Osteocyte (in vitro differentiated cells): ENCODE measurements around the gene FGF1. TPM values are rescaled to one million over a fixed set of nuclear protein-coding genes. Genes with fewer than 3 reads are reported as not detected.
A peak's percentile ranks its signal among the peaks of the same experiment; 100 is the strongest.

Experiments
- DNase-seq: peaks from one replicate; pipeline ENCODE4 v3.0.0; 2021; ENCODE audit warnings: mixed read lengths; ENCODE audit not compliant: unreplicated experiment; ENCODE audit errors: extremely low spot score
- H3K27ac Mint-ChIP-seq: one replicate; pipeline ENCODE4 v1.8.0; 2021; ENCODE audit warnings: mild to moderate bottlenecking, mixed read lengths; ENCODE audit not compliant: unreplicated experiment
- H3K27me3 Mint-ChIP-seq: one replicate; pipeline ENCODE4 v1.8.0; 2021; ENCODE audit warnings: mixed read lengths; ENCODE audit not compliant: unreplicated experiment
- H3K36me3 Mint-ChIP-seq: one replicate; pipeline ENCODE4 v1.8.0; 2021; ENCODE audit warnings: mixed read lengths; ENCODE audit not compliant: unreplicated experiment
- H3K4me1 Mint-ChIP-seq: one replicate; pipeline ENCODE4 v1.8.0; 2021; ENCODE audit warnings: mixed read lengths; ENCODE audit not compliant: unreplicated experiment
- H3K4me3 Mint-ChIP-seq: one replicate; pipeline ENCODE4 v1.8.0; 2021; ENCODE audit warnings: mild to moderate bottlenecking, moderate library complexity, mixed read lengths; ENCODE audit not compliant: unreplicated experiment
- H3K9me3 Mint-ChIP-seq: one replicate; pipeline ENCODE4 v1.8.0; 2021; ENCODE audit warnings: mixed read lengths; ENCODE audit not compliant: unreplicated experiment
- CTCF ChIP-seq: fragments of 200-600 bp; sonication (generic); IDR thresholded peaks from 2 replicates; pipeline ENCODE4 v1.5.0; 2021; ENCODE audit warnings: antibody characterized with exemption, mild to moderate bottlenecking, moderate library complexity
- total RNA-seq: library from RNA; stranded (reverse); gene quantifications from 2 replicates; pipeline ENCODE4 v1.2.1, GENCODE V29; 2021

FGF1 gene
- total RNA-seq, 1 donor from 2014 or later: 1.5 TPM

GRCh38 chr5:142586552-142586951 is 99.3 kb downstream of the FGF1 start:
- Mint-ChIP-seq H3K27ac (no peak overlapping the region), H3K27me3 (no peaks in the 10 kb centered on the region), H3K36me3 (no peaks in the 10 kb centered on the region), H3K4me3 (no peak overlapping the region), H3K4me1 (peaks cover 46% of the 10 kb centered on the region), H3K9me3 (no peaks in the 10 kb centered on the region)
- no peak for DNase-seq
- no peak for TF ChIP-seq CTCF

GRCh38 chr5:142585451-142585850 is 100.4 kb downstream of the FGF1 start:
- no peak for TF ChIP-seq CTCF
- Mint-ChIP-seq H3K27ac (peak overlapping the region; percentile 74), H3K36me3 (no peaks in the 10 kb centered on the region), H3K4me1 (peaks cover 39% of the 10 kb centered on the region), H3K9me3 (no peaks in the 10 kb centered on the region), H3K27me3 (no peaks in the 10 kb centered on the region), H3K4me3 (no peak overlapping the region)
- no peak for DNase-seq

- peak overlapping the region; percentile 74 for H3K27ac Mint-ChIP-seq
- no peaks in the 10 kb centered on the region for H3K27me3 Mint-ChIP-seq
- no peak for DNase-seq
- H3K36me3 Mint-ChIP-seq: no peaks in the 10 kb centered on the region
- H3K4me1 Mint-ChIP-seq: peaks cover 36% of the 10 kb centered on the region
- no peak for TF ChIP-seq CTCF
- no peaks in the 10 kb centered on the region for H3K9me3 Mint-ChIP-seq
- no peak overlapping the region for H3K4me3 Mint-ChIP-seq
Measured at GRCh38 chr5:142584891-142585290, 101.0 kb downstream of the FGF1 start.

- H3K4me1 Mint-ChIP-seq: peaks cover 9% of the 10 kb centered on the region
- H3K27me3 Mint-ChIP-seq: no peaks in the 10 kb centered on the region
- no peak for TF ChIP-seq CTCF
- peaks cover 5% of the 10 kb centered on the region for H3K9me3 Mint-ChIP-seq
- no peak for DNase-seq
- no peak overlapping the region for H3K27ac Mint-ChIP-seq
- H3K36me3 Mint-ChIP-seq: peaks cover 3% of the 10 kb centered on the region
- no peak overlapping the region for H3K4me3 Mint-ChIP-seq
Measured at GRCh38 chr5:142578161-142578830, 107.6 kb downstream of the FGF1 start.

GRCh38 chr5:142576804-142577203 is 109.1 kb downstream of the FGF1 start:
- Mint-ChIP-seq H3K27ac (no peak overlapping the region), H3K36me3 (peaks cover 3% of the 10 kb centered on the region), H3K9me3 (peaks cover 5% of the 10 kb centered on the region), H3K4me3 (no peak overlapping the region), H3K4me1 (peaks cover 9% of the 10 kb centered on the region), H3K27me3 (no peaks in the 10 kb centered on the region)
- no peak for DNase-seq
- TF ChIP-seq CTCF: no peak
